ENCODE results near the gene MCFD2.

The MCFD2 gene

GRCh38 chr2:46954951-46955571 lies 39.5 kb upstream of the MCFD2 start:
- no peaks in the 10 kb centered on the region for H3K9me3 ChIP-seq (ENCODE audit: control insufficient read depth in 2 of 2, low read length in 2 of 2)
- no peak overlapping the region for H3K4me3 ChIP-seq (ENCODE audit: low read length in 2 of 2)
- no peaks in the 10 kb centered on the region for H3K27me3 ChIP-seq (ENCODE audit: control insufficient read depth in 2 of 2, insufficient read depth in 2 of 2, low read length in 2 of 2)
- H3K27ac ChIP-seq (ENCODE audit: low read depth in 2 of 2, low read length in 2 of 2), result no peak overlapping the region
- H3K9ac ChIP-seq (ENCODE audit: low read depth in 1 of 2, low read length in 2 of 2), result no peak overlapping the region
- peaks cover 47 to 66% of the 10 kb centered on the region in 2 donors for H3K36me3 ChIP-seq (ENCODE audit: control insufficient read depth in 2 of 2, insufficient read depth in 2 of 2, low read length in 2 of 2)
- no peaks in the 10 kb centered on the region for H3K4me1 ChIP-seq (ENCODE audit: control insufficient read depth in 2 of 2, insufficient read depth in 2 of 2, low read length in 2 of 2)

GRCh38 chr2:46952171-46952570 lies 36.6 kb upstream of the MCFD2 start:
- Histone ChIP-seq H3K36me3 (ENCODE audit: control insufficient read depth in 2 of 2, insufficient read depth in 2 of 2, low read length in 2 of 2) (peaks cover 28 to 40% of the 10 kb centered on the region in 2 donors), H3K9me3 (ENCODE audit: control insufficient read depth in 2 of 2, low read length in 2 of 2) (no peaks in the 10 kb centered on the region), H3K27me3 (ENCODE audit: control insufficient read depth in 2 of 2, insufficient read depth in 2 of 2, low read length in 2 of 2) (no peaks in the 10 kb centered on the region), H3K9ac (ENCODE audit: low read depth in 1 of 2, low read length in 2 of 2) (no peak overlapping the region), H3K27ac (ENCODE audit: low read depth in 2 of 2, low read length in 2 of 2) (no peak overlapping the region), H3K4me3 (ENCODE audit: low read length in 2 of 2) (no peak overlapping the region), H3K4me1 (ENCODE audit: control insufficient read depth in 2 of 2, insufficient read depth in 2 of 2, low read length in 2 of 2) (peaks cover 0 to 6% of the 10 kb centered on the region in 2 donors)

- no peak overlapping the region for H3K9ac ChIP-seq (ENCODE audit: low read depth in 1 of 2, low read length in 2 of 2)
- H3K9me3 ChIP-seq (ENCODE audit: control insufficient read depth in 2 of 2, low read length in 2 of 2), result no peaks in the 10 kb centered on the region
- peaks cover 22 to 33% of the 10 kb centered on the region in 2 donors for H3K36me3 ChIP-seq (ENCODE audit: control insufficient read depth in 2 of 2, insufficient read depth in 2 of 2, low read length in 2 of 2)
- no peak overlapping the region for H3K4me3 ChIP-seq (ENCODE audit: low read length in 2 of 2)
- H3K4me1 ChIP-seq (ENCODE audit: control insufficient read depth in 2 of 2, insufficient read depth in 2 of 2, low read length in 2 of 2), result peaks cover 4 to 13% of the 10 kb centered on the region in 2 donors
- H3K27ac ChIP-seq (ENCODE audit: low read depth in 2 of 2, low read length in 2 of 2), result no peak overlapping the region
- no peaks in the 10 kb centered on the region for H3K27me3 ChIP-seq (ENCODE audit: control insufficient read depth in 2 of 2, insufficient read depth in 2 of 2, low read length in 2 of 2)
Observed at GRCh38 chr2:46951290-46952064, 35.9 kb upstream of the MCFD2 start.

GRCh38 chr2:46950314-46950713 lies 34.7 kb upstream of the MCFD2 start:
- H3K27ac ChIP-seq (ENCODE audit: low read depth in 2 of 2, low read length in 2 of 2), result no peak overlapping the region
- no peak overlapping the region for H3K4me3 ChIP-seq (ENCODE audit: low read length in 2 of 2)
- no peaks in the 10 kb centered on the region for H3K9me3 ChIP-seq (ENCODE audit: control insufficient read depth in 2 of 2, low read length in 2 of 2)
- peaks cover 6 to 15% of the 10 kb centered on the region in 2 donors for H3K4me1 ChIP-seq (ENCODE audit: control insufficient read depth in 2 of 2, insufficient read depth in 2 of 2, low read length in 2 of 2)
- H3K27me3 ChIP-seq (ENCODE audit: control insufficient read depth in 2 of 2, insufficient read depth in 2 of 2, low read length in 2 of 2), result no peaks in the 10 kb centered on the region
- H3K36me3 ChIP-seq (ENCODE audit: control insufficient read depth in 2 of 2, insufficient read depth in 2 of 2, low read length in 2 of 2), result peaks cover 22 to 30% of the 10 kb centered on the region in 2 donors
- H3K9ac ChIP-seq (ENCODE audit: low read depth in 1 of 2, low read length in 2 of 2), result no peak overlapping the region

- Histone ChIP-seq H3K4me3 (ENCODE audit: low read length in 2 of 2) (no peak overlapping the region), H3K4me1 (ENCODE audit: control insufficient read depth in 2 of 2, insufficient read depth in 2 of 2, low read length in 2 of 2) (peaks cover 12 to 15% of the 10 kb centered on the region in 2 donors), H3K9me3 (ENCODE audit: control insufficient read depth in 2 of 2, low read length in 2 of 2) (no peaks in the 10 kb centered on the region), H3K27ac (ENCODE audit: low read depth in 2 of 2, low read length in 2 of 2) (no peak overlapping the region), H3K9ac (ENCODE audit: low read depth in 1 of 2, low read length in 2 of 2) (no peak overlapping the region), H3K27me3 (ENCODE audit: control insufficient read depth in 2 of 2, insufficient read depth in 2 of 2, low read length in 2 of 2) (no peaks in the 10 kb centered on the region), H3K36me3 (ENCODE audit: control insufficient read depth in 2 of 2, insufficient read depth in 2 of 2, low read length in 2 of 2) (peaks cover 18 to 19% of the 10 kb centered on the region in 2 donors)
Observed at GRCh38 chr2:46947841-46948240, 32.2 kb upstream of the MCFD2 start.

GRCh38 chr2:46945671-46946070 lies 30.1 kb upstream of the MCFD2 start:
- Histone ChIP-seq H3K9ac (ENCODE audit: low read depth in 1 of 2, low read length in 2 of 2) (no peak overlapping the region), H3K27ac (ENCODE audit: low read depth in 2 of 2, low read length in 2 of 2) (no peak overlapping the region)

GRCh38 chr2:46943881-46944798 lies 28.5 kb upstream of the MCFD2 start:
- no peaks in the 10 kb centered on the region for H3K9me3 ChIP-seq (ENCODE audit: control insufficient read depth in 2 of 2, low read length in 2 of 2)
- H3K27me3 ChIP-seq (ENCODE audit: control insufficient read depth in 2 of 2, insufficient read depth in 2 of 2, low read length in 2 of 2), result no peaks in the 10 kb centered on the region
- H3K36me3 ChIP-seq (ENCODE audit: control insufficient read depth in 2 of 2, insufficient read depth in 2 of 2, low read length in 2 of 2), result no peaks in the 10 kb centered on the region
- no peak overlapping the region for H3K9ac ChIP-seq (ENCODE audit: low read depth in 1 of 2, low read length in 2 of 2)
- H3K4me3 ChIP-seq (ENCODE audit: low read length in 2 of 2), result peak overlapping the region in 1 of 2 donors; percentile 29
- H3K27ac ChIP-seq (ENCODE audit: low read depth in 2 of 2, low read length in 2 of 2), result peak overlapping the region in 1 of 2 donors; percentile 35
- peaks cover 33 to 36% of the 10 kb centered on the region in 2 donors for H3K4me1 ChIP-seq (ENCODE audit: control insufficient read depth in 2 of 2, insufficient read depth in 2 of 2, low read length in 2 of 2)

More at GRCh38 chr2:46945671-46946070, 30.1 kb upstream of the MCFD2 start:
- Histone ChIP-seq H3K4me3 (ENCODE audit: low read length in 2 of 2) (no peak overlapping the region), H3K9me3 (ENCODE audit: control insufficient read depth in 2 of 2, low read length in 2 of 2) (no peaks in the 10 kb centered on the region), H3K36me3 (ENCODE audit: control insufficient read depth in 2 of 2, insufficient read depth in 2 of 2, low read length in 2 of 2) (peaks cover 3% of the 10 kb centered on the region in 2 donors), H3K4me1 (ENCODE audit: control insufficient read depth in 2 of 2, insufficient read depth in 2 of 2, low read length in 2 of 2) (peaks cover 21 to 22% of the 10 kb centered on the region in 2 donors), H3K27me3 (ENCODE audit: control insufficient read depth in 2 of 2, insufficient read depth in 2 of 2, low read length in 2 of 2) (no peaks in the 10 kb centered on the region)

- Histone ChIP-seq H3K27me3 (ENCODE audit: control insufficient read depth in 2 of 2, insufficient read depth in 2 of 2, low read length in 2 of 2) (no peaks in the 10 kb centered on the region), H3K27ac (ENCODE audit: low read depth in 2 of 2, low read length in 2 of 2) (no peak overlapping the region), H3K9ac (ENCODE audit: low read depth in 1 of 2, low read length in 2 of 2) (peak overlapping the region; percentile 17 to 92), H3K4me3 (ENCODE audit: low read length in 2 of 2) (peak overlapping the region; percentile 97 to 98), H3K36me3 (ENCODE audit: control insufficient read depth in 2 of 2, insufficient read depth in 2 of 2, low read length in 2 of 2) (no peaks in the 10 kb centered on the region), H3K4me1 (ENCODE audit: control insufficient read depth in 2 of 2, insufficient read depth in 2 of 2, low read length in 2 of 2) (peaks cover 33 to 36% of the 10 kb centered on the region in 2 donors), H3K9me3 (ENCODE audit: control insufficient read depth in 2 of 2, low read length in 2 of 2) (no peaks in the 10 kb centered on the region)
Observed at GRCh38 chr2:46942891-46943626, 27.5 kb upstream of the MCFD2 start.

GRCh38 chr2:46942143-46942526 lies 26.5 kb upstream of the MCFD2 start:
- Histone ChIP-seq H3K4me3 (ENCODE audit: low read length in 2 of 2) (peak overlapping the region; percentile 97 to 98), H3K9me3 (ENCODE audit: control insufficient read depth in 2 of 2, low read length in 2 of 2) (no peaks in the 10 kb centered on the region), H3K4me1 (ENCODE audit: control insufficient read depth in 2 of 2, insufficient read depth in 2 of 2, low read length in 2 of 2) (peaks cover 27 to 36% of the 10 kb centered on the region in 2 donors), H3K36me3 (ENCODE audit: control insufficient read depth in 2 of 2, insufficient read depth in 2 of 2, low read length in 2 of 2) (no peaks in the 10 kb centered on the region), H3K27ac (ENCODE audit: low read depth in 2 of 2, low read length in 2 of 2) (peak overlapping the region; percentile 92 to 93), H3K27me3 (ENCODE audit: control insufficient read depth in 2 of 2, insufficient read depth in 2 of 2, low read length in 2 of 2) (no peaks in the 10 kb centered on the region), H3K9ac (ENCODE audit: low read depth in 1 of 2, low read length in 2 of 2) (peak overlapping the region; percentile 92 to 98)
